ENCODE measurements around the gene ELOB. TPM values are rescaled to one million over a fixed set of nuclear protein-coding genes. Genes with fewer than 3 reads are reported as not detected.

ELOB gene
- total RNA-seq, 1 donor from 2014 or later: 179 TPM

GRCh38 chr16:2784358-2785100 is 7.4 kb upstream of the ELOB start:
- intact Hi-C loops (cut with DNase I): no loop called here
- H3K27ac ChIP-seq: no peak overlapping the region
- peak overlapping the region; percentile 48 for H3K4me3 ChIP-seq
- ATAC-seq (no peak), DNase-seq (peak; percentile 62)
- no peaks in the 10 kb centered on the region for H3K9me3 ChIP-seq
- H3K36me3 ChIP-seq: no peaks in the 10 kb centered on the region
- TF ChIP-seq, protein P1, sequence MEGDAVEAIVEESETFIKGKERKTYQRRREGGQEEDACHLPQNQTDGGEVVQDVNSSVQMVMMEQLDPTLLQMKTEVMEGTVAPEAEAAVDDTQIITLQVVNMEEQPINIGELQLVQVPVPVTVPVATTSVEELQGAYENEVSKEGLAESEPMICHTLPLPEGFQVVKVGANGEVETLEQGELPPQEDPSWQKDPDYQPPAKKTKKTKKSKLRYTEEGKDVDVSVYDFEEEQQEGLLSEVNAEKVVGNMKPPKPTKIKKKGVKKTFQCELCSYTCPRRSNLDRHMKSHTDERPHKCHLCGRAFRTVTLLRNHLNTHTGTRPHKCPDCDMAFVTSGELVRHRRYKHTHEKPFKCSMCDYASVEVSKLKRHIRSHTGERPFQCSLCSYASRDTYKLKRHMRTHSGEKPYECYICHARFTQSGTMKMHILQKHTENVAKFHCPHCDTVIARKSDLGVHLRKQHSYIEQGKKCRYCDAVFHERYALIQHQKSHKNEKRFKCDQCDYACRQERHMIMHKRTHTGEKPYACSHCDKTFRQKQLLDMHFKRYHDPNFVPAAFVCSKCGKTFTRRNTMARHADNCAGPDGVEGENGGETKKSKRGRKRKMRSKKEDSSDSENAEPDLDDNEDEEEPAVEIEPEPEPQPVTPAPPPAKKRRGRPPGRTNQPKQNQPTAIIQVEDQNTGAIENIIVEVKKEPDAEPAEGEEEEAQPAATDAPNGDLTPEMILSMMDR (IDR thresholded peaks at IDR 0.05): no peak
- peaks cover 6% of the 10 kb centered on the region for H3K4me1 ChIP-seq
- peaks cover 32% of the 10 kb centered on the region for H3K27me3 ChIP-seq

- Histone ChIP-seq H3K9me3 (no peaks in the 10 kb centered on the region), H3K27ac (no peak overlapping the region), H3K4me3 (no peak overlapping the region), H3K27me3 (peaks cover 27% of the 10 kb centered on the region), H3K4me1 (peaks cover 8% of the 10 kb centered on the region), H3K36me3 (no peaks in the 10 kb centered on the region)
- intact Hi-C loops (cut with DNase I): no loop called here
- peak; percentile 48 for DNase-seq
- no peak for ATAC-seq
- TF ChIP-seq, protein P1 (IDR thresholded peaks at IDR 0.05): no peak
Observed at GRCh38 chr16:2783581-2784357, 6.7 kb upstream of the ELOB start.

GRCh38 chr16:2782583-2783351 is 5.7 kb upstream of the ELOB start:
- DNase-seq (peak; percentile 62), ATAC-seq (no peak)
- H3K4me1 ChIP-seq: peaks cover 14% of the 10 kb centered on the region
- H3K36me3 ChIP-seq: no peaks in the 10 kb centered on the region
- TF ChIP-seq, protein P1 (IDR thresholded peaks at IDR 0.05): no peak
- peaks cover 22% of the 10 kb centered on the region for H3K27me3 ChIP-seq
- no peak overlapping the region for H3K27ac ChIP-seq
- no peaks in the 10 kb centered on the region for H3K9me3 ChIP-seq
- no peak overlapping the region for H3K4me3 ChIP-seq
- intact Hi-C loops (cut with DNase I): no loop called here

- Histone ChIP-seq H3K27ac (no peak overlapping the region), H3K27me3 (peaks cover 5% of the 10 kb centered on the region), H3K4me3 (no peak overlapping the region), H3K36me3 (no peaks in the 10 kb centered on the region), H3K4me1 (peaks cover 27% of the 10 kb centered on the region), H3K9me3 (no peaks in the 10 kb centered on the region)
- ATAC-seq (no peak), DNase-seq (peak; percentile 47)
- TF ChIP-seq, protein P1 (IDR thresholded peaks at IDR 0.05): no peak
- intact Hi-C loops (cut with DNase I): no loop called here
Observed at GRCh38 chr16:2779978-2780898, 3.2 kb upstream of the ELOB start.
